OCI-LY3 (cell line): Measurements from ENCODE around the gene HLF.

Experiments
- H2AFZ ChIP-seq: fragments of 200-600, 300-600 bp; shearing (Covaris generic); 2 replicates; pipeline ENCODE4 v1.6.0; 2014; ENCODE audit warnings: antibody characterized with exemption, low read depth, low read length
- H3K27ac ChIP-seq: fragments of 200-600, 300-600 bp; sonication (generic); 2 replicates; pipeline ENCODE4 v1.5.1; 2014; ENCODE audit warnings: mild to moderate bottlenecking, low read length, moderate library complexity, mixed read lengths
- H3K27me3 ChIP-seq: fragments of 200-600, 300-600 bp; sonication (generic); 2 replicates; pipeline ENCODE4 v1.6.1; 2014; ENCODE audit warnings: low read depth, low read length, mixed read lengths
- H3K36me3 ChIP-seq: fragments of 200-600, 300-600 bp; sonication (generic); replicated peaks from 2 replicates; pipeline ENCODE3; 2014; ENCODE audit warnings: low read depth, low read length, mixed read lengths
- H3K4me1 ChIP-seq: fragments of 300-600, 200-600 bp; sonication (generic); 2 replicates; pipeline ENCODE4 v1.6.1; 2014; ENCODE audit warnings: low read length, mixed read lengths
- H3K4me2 ChIP-seq: fragments of 200-600, 300-600 bp; sonication (generic); 2 replicates; pipeline ENCODE4 v1.6.1; 2014; ENCODE audit warnings: low read length, mixed read lengths
- H3K4me3 ChIP-seq: fragments of 300-600, 200-600 bp; sonication (generic); 2 replicates; pipeline ENCODE4 v1.5.1; 2014; ENCODE audit warnings: antibody characterized with exemption, mild to moderate bottlenecking, low read length, moderate library complexity
- H3K79me2 ChIP-seq: fragments of 300-600, 200-600 bp; shearing (Covaris generic); 2 replicates; pipeline ENCODE4 v1.6.1; 2014; ENCODE audit warnings: mild to moderate bottlenecking, low read length, mixed read lengths
- H3K9ac ChIP-seq: fragments of 300-600, 200-600 bp; shearing (Covaris generic); 2 replicates; pipeline ENCODE4 v1.6.0; 2014; ENCODE audit warnings: mild to moderate bottlenecking, low read length, moderate library complexity
- H3K9me3 ChIP-seq: fragments of 200-600, 300-600 bp; shearing (Covaris generic); 2 replicates; pipeline ENCODE4 v1.6.1; 2014; ENCODE audit warnings: low read length, mixed read lengths; ENCODE audit not compliant: insufficient read depth
- H4K20me1 ChIP-seq: fragments of 200-600, 300-600 bp; sonication (generic); 2 replicates; pipeline ENCODE4 v1.6.1; 2016; ENCODE audit warnings: low read length, mixed read lengths; ENCODE audit not compliant: insufficient read depth
- EZH2phosphoT487 ChIP-seq: fragments of 200-600 bp; shearing (Covaris generic); IDR thresholded peaks from 2 replicates; pipeline ENCODE4 v1.6.1; 2018; ENCODE audit warnings: antibody characterized with exemption, mixed run types, low read depth
- TF ChIP-seq, protein P1 (sequence below): fragments of 200-600, 300-600 bp; sonication (generic); IDR thresholded peaks from 2 replicates; pipeline ENCODE4 v1.5.1; 2014; ENCODE audit warnings: antibody characterized with exemption, low read length, low read depth

HLF gene

DNA sequence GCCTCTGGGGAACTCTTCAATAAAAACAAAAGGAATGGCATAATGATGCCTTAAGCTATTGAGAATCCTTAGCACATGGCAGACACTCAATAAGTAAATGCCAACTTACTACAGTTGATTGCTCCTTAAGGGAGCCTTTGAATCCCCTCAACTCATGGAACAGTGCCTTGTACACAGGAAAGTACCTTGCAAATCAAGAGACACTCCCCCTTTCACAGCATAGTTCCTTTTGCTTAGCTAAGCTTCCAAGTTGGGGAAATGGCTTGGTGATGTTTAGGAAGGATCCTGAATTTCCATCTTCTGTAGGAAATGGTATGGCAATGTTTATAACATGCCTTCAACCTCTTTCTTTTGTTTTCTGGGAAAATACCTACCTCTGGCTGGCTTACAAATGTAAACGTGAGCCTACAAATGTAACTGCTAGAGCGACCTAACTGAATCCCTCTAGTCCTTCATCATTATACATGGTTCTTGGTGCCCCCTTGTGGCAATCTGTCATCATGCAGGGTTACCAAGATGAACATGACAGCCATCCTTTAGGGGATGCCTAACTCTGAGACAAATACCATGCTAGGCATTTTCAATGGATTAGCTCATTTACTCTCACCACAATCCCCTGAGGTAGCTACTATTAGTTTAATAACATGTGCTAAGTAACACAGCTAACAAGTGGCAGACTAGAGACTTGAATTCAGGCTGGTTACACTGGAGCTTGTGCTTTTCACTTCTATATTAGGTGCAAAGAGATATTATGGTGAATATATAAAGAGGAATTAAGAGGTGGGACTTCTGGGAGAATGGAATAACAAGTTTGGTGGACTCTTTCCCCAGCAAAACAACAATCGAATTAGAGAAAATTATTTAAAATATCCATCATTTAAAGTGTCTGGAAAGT lies 91.9 kb downstream of the HLF start:
- Histone ChIP-seq H3K36me3 (no peaks in the 10 kb centered on the region), H3K79me2 (no peaks in the 10 kb centered on the region), H3K9me3 (peaks cover 8% of the 10 kb centered on the region), H3K9ac (0 out of 2 replicates have a peak overlapping the region, but pooled peaks have one; percentile 19), H3K27me3 (no peaks in the 10 kb centered on the region), H3K27ac (no peak overlapping the region), H3K4me3 (peak overlapping the region; percentile 66), H3K4me2 (peak overlapping the region; percentile 83), H3K4me1 (peaks cover 5% of the 10 kb centered on the region), H4K20me1 (no peaks in the 10 kb centered on the region), H2AFZ (peak overlapping the region; percentile 95)
- no peak for TF ChIP-seq EZH2phosphoT487
- TF ChIP-seq, protein P1, sequence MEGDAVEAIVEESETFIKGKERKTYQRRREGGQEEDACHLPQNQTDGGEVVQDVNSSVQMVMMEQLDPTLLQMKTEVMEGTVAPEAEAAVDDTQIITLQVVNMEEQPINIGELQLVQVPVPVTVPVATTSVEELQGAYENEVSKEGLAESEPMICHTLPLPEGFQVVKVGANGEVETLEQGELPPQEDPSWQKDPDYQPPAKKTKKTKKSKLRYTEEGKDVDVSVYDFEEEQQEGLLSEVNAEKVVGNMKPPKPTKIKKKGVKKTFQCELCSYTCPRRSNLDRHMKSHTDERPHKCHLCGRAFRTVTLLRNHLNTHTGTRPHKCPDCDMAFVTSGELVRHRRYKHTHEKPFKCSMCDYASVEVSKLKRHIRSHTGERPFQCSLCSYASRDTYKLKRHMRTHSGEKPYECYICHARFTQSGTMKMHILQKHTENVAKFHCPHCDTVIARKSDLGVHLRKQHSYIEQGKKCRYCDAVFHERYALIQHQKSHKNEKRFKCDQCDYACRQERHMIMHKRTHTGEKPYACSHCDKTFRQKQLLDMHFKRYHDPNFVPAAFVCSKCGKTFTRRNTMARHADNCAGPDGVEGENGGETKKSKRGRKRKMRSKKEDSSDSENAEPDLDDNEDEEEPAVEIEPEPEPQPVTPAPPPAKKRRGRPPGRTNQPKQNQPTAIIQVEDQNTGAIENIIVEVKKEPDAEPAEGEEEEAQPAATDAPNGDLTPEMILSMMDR: peak; percentile 87

DNA sequence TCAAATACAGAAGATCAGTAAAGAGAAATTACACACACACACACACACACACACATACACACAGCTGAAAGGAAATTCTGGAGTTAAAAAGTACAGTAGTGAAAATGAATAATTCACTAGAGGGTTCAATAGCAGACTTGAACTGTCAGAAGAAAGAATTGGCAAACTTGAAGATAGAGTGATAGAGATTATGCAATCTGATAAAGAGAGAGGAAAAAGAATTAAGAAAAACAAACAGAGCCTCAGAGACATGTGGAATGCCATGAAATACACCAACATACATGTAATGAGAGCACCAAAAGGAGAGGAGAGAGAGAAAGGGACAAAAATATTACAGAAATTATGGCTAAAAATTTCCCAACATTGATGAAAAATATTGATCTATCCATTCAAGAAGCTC lies 96.2 kb downstream of the HLF start:
- Histone ChIP-seq H3K36me3 (no peaks in the 10 kb centered on the region), H3K9ac (no peak overlapping the region), H2AFZ (no peak overlapping the region), H3K4me1 (peaks cover 5% of the 10 kb centered on the region), H3K27ac (no peak overlapping the region), H3K4me3 (no peak overlapping the region), H3K9me3 (peaks cover 8% of the 10 kb centered on the region), H3K27me3 (no peaks in the 10 kb centered on the region), H4K20me1 (no peaks in the 10 kb centered on the region), H3K79me2 (no peaks in the 10 kb centered on the region), H3K4me2 (no peak overlapping the region)
- TF ChIP-seq EZH2phosphoT487: no peak
- TF ChIP-seq, protein P1: no peak

DNA sequence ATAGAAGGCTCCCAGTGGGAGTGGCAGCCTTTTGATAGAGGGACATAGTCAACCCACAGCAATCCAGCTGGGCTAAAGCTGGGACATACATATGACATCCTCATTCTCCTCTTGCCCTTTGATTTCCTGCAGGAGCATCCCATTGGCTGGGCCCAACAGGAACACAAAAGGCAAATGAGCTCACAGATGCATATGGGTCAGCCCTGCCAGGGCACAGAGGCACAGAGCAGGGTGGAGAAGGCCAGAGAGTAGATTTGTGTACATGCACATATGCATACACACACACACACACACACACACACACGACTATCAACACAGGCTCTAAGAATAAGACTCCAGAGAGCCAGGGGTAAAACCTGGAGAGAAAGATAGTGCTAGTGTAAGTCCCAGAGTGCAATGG lies 98.3 kb downstream of the HLF start:
- no peaks in the 10 kb centered on the region for H3K4me1 ChIP-seq
- H3K79me2 ChIP-seq: no peaks in the 10 kb centered on the region

GRCh38 chr17:55366020-55366481 lies 101.3 kb downstream of the HLF start:
- no peaks in the 10 kb centered on the region for H4K20me1 ChIP-seq
- H3K79me2 ChIP-seq: no peaks in the 10 kb centered on the region
- H3K9ac ChIP-seq: no peak overlapping the region
- H3K4me2 ChIP-seq: no peak overlapping the region
- H3K27me3 ChIP-seq: no peaks in the 10 kb centered on the region; the same call in 1 of the 2 replicates
- H3K27ac ChIP-seq: no peak overlapping the region
- no peak overlapping the region for H2AFZ ChIP-seq
- TF ChIP-seq EZH2phosphoT487: no peak
- TF ChIP-seq, protein P1: no peak
- no peaks in the 10 kb centered on the region for H3K36me3 ChIP-seq
- H3K4me3 ChIP-seq: no peak overlapping the region
- no peaks in the 10 kb centered on the region for H3K4me1 ChIP-seq
- peaks cover under 1% of the 10 kb centered on the region; the same call in 1 of the 2 replicates for H3K9me3 ChIP-seq

More for the DNA sequence above, 98.3 kb downstream of the HLF start:
- Histone ChIP-seq H3K27me3 (no peaks in the 10 kb centered on the region), H3K4me3 (no peak overlapping the region), H3K4me2 (no peak overlapping the region), H3K27ac (no peak overlapping the region), H4K20me1 (no peaks in the 10 kb centered on the region), H2AFZ (no peak overlapping the region), H3K9ac (no peak overlapping the region), H3K36me3 (no peaks in the 10 kb centered on the region), H3K9me3 (peaks cover 8% of the 10 kb centered on the region)
- no peak for TF ChIP-seq EZH2phosphoT487
- TF ChIP-seq, protein P1: no peak
